GM21786 (cell line): Measurements from ENCODE around the gene METTL9.
"Not testable (repeated sequence)": the region's sequence is repeated elsewhere in the genome, so short reads cannot be mapped to it uniquely, and the experiment has no call there.

Experiments
- ATAC-seq: cut with Tn5 transposase; IDR thresholded peaks from one replicate; pipeline ENCODE4 v1.9.1; 2021; ENCODE audit not compliant: unreplicated experiment

METTL9 gene

GRCh38 chr16:21634216-21634615 is 34.8 kb downstream of the METTL9 start:
- no peak for ATAC-seq

- ATAC-seq = not testable (repeated sequence)
Measured at GRCh38 chr16:21635694-21636093, 36.3 kb downstream of the METTL9 start.

- ATAC-seq = no peak
Measured at GRCh38 chr16:21637032-21637968, 37.9 kb downstream of the METTL9 start.

GRCh38 chr16:21638573-21638975 is 39.2 kb downstream of the METTL9 start:
- ATAC-seq = no peak

- ATAC-seq = no peak
Measured at GRCh38 chr16:21639493-21639892, 40.1 kb downstream of the METTL9 start.

- ATAC-seq = no peak
Measured at GRCh38 chr16:21641916-21642315, 42.5 kb downstream of the METTL9 start.

- ATAC-seq = no peak
Measured at GRCh38 chr16:21642861-21643260, 43.5 kb downstream of the METTL9 start.

- no peak for ATAC-seq
Measured at GRCh38 chr16:21643785-21644184, 44.4 kb downstream of the METTL9 start.

GRCh38 chr16:21644674-21645073 is 45.3 kb downstream of the METTL9 start:
- no peak for ATAC-seq

- peak; percentile 29 for ATAC-seq
Measured at GRCh38 chr16:21645261-21645721, 45.9 kb downstream of the METTL9 start.

- ATAC-seq = no peak
Measured at GRCh38 chr16:21646091-21646490, 46.7 kb downstream of the METTL9 start.

- ATAC-seq = peak; percentile 88
Measured at GRCh38 chr16:21646721-21647561, 47.6 kb downstream of the METTL9 start.

- no peak for ATAC-seq
Measured at GRCh38 chr16:21647562-21648164, 48.3 kb downstream of the METTL9 start.

- ATAC-seq = not testable (repeated sequence)
Measured at GRCh38 chr16:21649826-21650406, 50.5 kb downstream of the METTL9 start.

- no peak for ATAC-seq
Measured at GRCh38 chr16:21650521-21650920, 51.1 kb downstream of the METTL9 start.

GRCh38 chr16:21651515-21651914 is 52.1 kb downstream of the METTL9 start:
- ATAC-seq = no peak

GRCh38 chr16:21652453-21652852 is 53.1 kb downstream of the METTL9 start, which contains the start of gene IGSF6:
TSS of gene IGSF6 (minus strand) at chr16:21652608. CDS start at chr16:21652598, 10 bp downstream.
- ATAC-seq = no peak

- no peak for ATAC-seq
Measured at GRCh38 chr16:21653571-21653970, 54.2 kb downstream of the METTL9 start.

- no peak for ATAC-seq
Measured at GRCh38 chr16:21654466-21654865, 55.1 kb downstream of the METTL9 start.

- no peak for ATAC-seq
Measured at GRCh38 chr16:21654881-21655280, 55.5 kb downstream of the METTL9 start.
